ENCODE measurements around the gene RNF186. TPM values are rescaled to one million over a fixed set of nuclear protein-coding genes. Genes with fewer than 3 reads are reported as not detected.

Gene RNF186
- polyA plus RNA-seq, 1 donor (not counting 4 experiments of a cell fraction or from before 2014, with no cell fraction given) = not detected

GRCh38 chr1:19808351-19808750, 6.7 kb downstream of the RNF186 start:
- Histone ChIP-seq H3K4me2 (ENCODE audit: control insufficient read depth, extremely low read depth, insufficient read depth, low read depth, low read length) (no peak overlapping the region), H4K20me1 (ENCODE audit: control insufficient read depth, extremely low read depth, insufficient read depth, low read length) (no peaks in the 10 kb centered on the region), H3K9me1 (ENCODE audit: control insufficient read depth, extremely low read depth, insufficient read depth, low read length) (no peaks in the 10 kb centered on the region), H3K27me3 (ENCODE audit: control insufficient read depth, extremely low read depth, insufficient read depth, low read length) (peaks cover 8% of the 10 kb centered on the region), H3K9ac (ENCODE audit: control insufficient read depth, extremely low read depth, insufficient read depth, low read length) (no peak overlapping the region), H2AFZ (ENCODE audit: control insufficient read depth, low read length) (no peak overlapping the region), H3K9me3 (ENCODE audit: control insufficient read depth, low read depth, low read length) (no peaks in the 10 kb centered on the region), H3K4me3 (ENCODE audit: control insufficient read depth in 2 of 3, extremely low read depth in 1 of 3, insufficient read depth in 2 of 3, low read depth in 1 of 3, low read length in 3 of 3) (no peak overlapping the region), H3K4me1 (ENCODE audit: control insufficient read depth, extremely low read depth, insufficient read depth, low read length) (no peaks in the 10 kb centered on the region), H3K36me3 (ENCODE audit: control insufficient read depth in 2 of 2, extremely low read depth in 1 of 2, insufficient read depth in 2 of 2, low read length in 2 of 2) (no peaks in the 10 kb centered on the region), H3K79me2 (ENCODE audit: control insufficient read depth, insufficient read depth, low read length) (no peaks in the 10 kb centered on the region), H3K27ac (ENCODE audit: control insufficient read depth, insufficient read depth, low read length) (no peak overlapping the region)
- dilution Hi-C loops (cut with MboI; ENCODE audit: extremely low pct_ligation_motif_present, low sequenced_read_pairs) = no loop called here
- FAIRE-seq (no peak), DNase-seq (ENCODE audit: low read depth, low spot score) (no peak)
- TF ChIP-seq EZH2 (IDR thresholded peaks at IDR 0.05; ENCODE audit: low read length) (no peak), CTCF (optimal IDR thresholded peaks at IDR 0.05 in 1 of 3, IDR thresholded peaks at IDR 0.05 in 1 of 3, conservative IDR thresholded peaks at IDR 0.05 in 1 of 3; ENCODE audit: extremely low read depth in 1 of 3, insufficient read depth in 2 of 3, low read length in 3 of 3) (no peak)

GRCh38 chr1:19804831-19805251, 10.2 kb downstream of the RNF186 start:
- H3K9me3 ChIP-seq (ENCODE audit: control insufficient read depth, low read depth, low read length) = no peaks in the 10 kb centered on the region
- H3K9ac ChIP-seq (ENCODE audit: control insufficient read depth, extremely low read depth, insufficient read depth, low read length) = no peak overlapping the region
- FAIRE-seq (no peak), DNase-seq (ENCODE audit: low read depth, low spot score) (no peak)
- no peak overlapping the region for H2AFZ ChIP-seq (ENCODE audit: control insufficient read depth, low read length)
- TF ChIP-seq CTCF (optimal IDR thresholded peaks at IDR 0.05 in 1 of 3, IDR thresholded peaks at IDR 0.05 in 1 of 3, conservative IDR thresholded peaks at IDR 0.05 in 1 of 3; ENCODE audit: extremely low read depth in 1 of 3, insufficient read depth in 2 of 3, low read length in 3 of 3) = no peak
- no peak for TF ChIP-seq EZH2 (IDR thresholded peaks at IDR 0.05; ENCODE audit: low read length)
- no peaks in the 10 kb centered on the region for H3K4me1 ChIP-seq (ENCODE audit: control insufficient read depth, extremely low read depth, insufficient read depth, low read length)
- no peaks in the 10 kb centered on the region for H4K20me1 ChIP-seq (ENCODE audit: control insufficient read depth, extremely low read depth, insufficient read depth, low read length)
- H3K4me2 ChIP-seq (ENCODE audit: control insufficient read depth, extremely low read depth, insufficient read depth, low read depth, low read length) = no peak overlapping the region
- no peak overlapping the region for H3K27ac ChIP-seq (ENCODE audit: control insufficient read depth, insufficient read depth, low read length)
- H3K79me2 ChIP-seq (ENCODE audit: control insufficient read depth, insufficient read depth, low read length) = no peaks in the 10 kb centered on the region
- no peaks in the 10 kb centered on the region for H3K36me3 ChIP-seq (ENCODE audit: control insufficient read depth in 2 of 2, extremely low read depth in 1 of 2, insufficient read depth in 2 of 2, low read length in 2 of 2)
- H3K9me1 ChIP-seq (ENCODE audit: control insufficient read depth, extremely low read depth, insufficient read depth, low read length) = no peaks in the 10 kb centered on the region
- H3K4me3 ChIP-seq (ENCODE audit: control insufficient read depth in 2 of 3, extremely low read depth in 1 of 3, insufficient read depth in 2 of 3, low read depth in 1 of 3, low read length in 3 of 3) = no peak overlapping the region
- peaks cover 10% of the 10 kb centered on the region for H3K27me3 ChIP-seq (ENCODE audit: control insufficient read depth, extremely low read depth, insufficient read depth, low read length)
- dilution Hi-C loops (cut with MboI; ENCODE audit: extremely low pct_ligation_motif_present, low sequenced_read_pairs) = no loop called here
